ENCODE results near the gene RFPL2.

RFPL2 gene

GRCh38 chr22:32204856-32205722 lies at the start of gene RFPL2:
TSS of gene RFPL2 (minus strand) at chr22:32205073. CDS start at chr22:32202451, 2,622 bp downstream.
- peak; percentile 83 for DNase-seq

- no peak for DNase-seq
Measured at GRCh38 chr22:32249231-32249630, 44.4 kb upstream of the RFPL2 start.

- no peak for DNase-seq
Measured at GRCh38 chr22:32248276-32248675, 43.4 kb upstream of the RFPL2 start.

GRCh38 chr22:32246166-32246565 lies 41.3 kb upstream of the RFPL2 start:
- DNase-seq, result no peak

- no peak for DNase-seq
Measured at GRCh38 chr22:32245042-32245441, 40.2 kb upstream of the RFPL2 start.

GRCh38 chr22:32244547-32244946 lies 39.7 kb upstream of the RFPL2 start:
- DNase-seq, result no peak

- no peak for DNase-seq
Measured at GRCh38 chr22:32240461-32240860, 35.6 kb upstream of the RFPL2 start.

- DNase-seq, result no peak
Measured at GRCh38 chr22:32237906-32238305, 33.0 kb upstream of the RFPL2 start.

- no peak for DNase-seq
Measured at GRCh38 chr22:32236970-32237369, 32.1 kb upstream of the RFPL2 start.

- DNase-seq, result no peak
Measured at GRCh38 chr22:32233091-32233490, 28.2 kb upstream of the RFPL2 start.

- no peak for DNase-seq
Measured at GRCh38 chr22:32232191-32232830, 27.4 kb upstream of the RFPL2 start.

GRCh38 chr22:32226326-32227104 lies 21.6 kb upstream of the RFPL2 start:
- DNase-seq, result no peak

GRCh38 chr22:32222991-32223390 lies 18.1 kb upstream of the RFPL2 start:
- no peak for DNase-seq

- DNase-seq, result no peak
Measured at GRCh38 chr22:32219026-32219425, 14.2 kb upstream of the RFPL2 start.

GRCh38 chr22:32218470-32218869 lies 13.6 kb upstream of the RFPL2 start:
- no peak for DNase-seq

GRCh38 chr22:32217465-32217864 lies 12.6 kb upstream of the RFPL2 start:
- DNase-seq, result no peak

GRCh38 chr22:32216911-32217310 lies 12.0 kb upstream of the RFPL2 start:
- no peak for DNase-seq

GRCh38 chr22:32211011-32211410 lies 6.1 kb upstream of the RFPL2 start:
- no peak for DNase-seq

GRCh38 chr22:32208681-32209080 lies 3.8 kb upstream of the RFPL2 start:
- no peak for DNase-seq

- DNase-seq, result no peak
Measured at GRCh38 chr22:32207971-32208480, 3.2 kb upstream of the RFPL2 start.

- peak; percentile 5 for DNase-seq
Measured at GRCh38 chr22:32206774-32207758, 2.2 kb upstream of the RFPL2 start.

Data from NCI-H2227 treated with DMSO at 0.1 percent for 48 hours (cell line).